Mesothelial cell of epicardium (in vitro differentiated cells): ENCODE results near the gene TRAFD1. TPM values are rescaled to one million over a fixed set of nuclear protein-coding genes. Genes with fewer than 3 reads are reported as not detected.

Experiments used
- DNase-seq, 2 experiments: peaks; one replicate each; pipeline ENCODE4 v3.0.0; 2021; ENCODE audit warnings: low spot score in 2 of 2; ENCODE audit not compliant: unreplicated experiment in 2 of 2
- H3K27ac Mint-ChIP-seq: 2 replicates; pipeline ENCODE4 v1.8.0; 2021; ENCODE audit warnings: mixed read lengths
- H3K27me3 Mint-ChIP-seq: 2 replicates; pipeline ENCODE4 v1.8.0; 2021; ENCODE audit warnings: low read depth, mixed read lengths
- H3K36me3 Mint-ChIP-seq: 2 replicates; pipeline ENCODE4 v1.8.0; 2021; ENCODE audit warnings: mixed read lengths
- H3K4me1 Mint-ChIP-seq: 2 replicates; pipeline ENCODE4 v1.8.0; 2021; ENCODE audit warnings: mixed read lengths
- H3K4me3 Mint-ChIP-seq: 2 replicates; pipeline ENCODE4 v1.8.0; 2021; ENCODE audit warnings: mild to moderate bottlenecking, moderate library complexity, mixed read lengths
- H3K9me3 Mint-ChIP-seq: 2 replicates; pipeline ENCODE4 v1.8.0; 2021; ENCODE audit warnings: mixed read lengths
- total RNA-seq: library from RNA; stranded (reverse); gene quantifications from 3 replicates; pipeline ENCODE4 v1.2.1, GENCODE V29; 2021
- TF ChIP-seq, protein P1 (sequence below): fragments of 200-600 bp; sonication (generic); IDR thresholded peaks from one replicate; pipeline ENCODE4 v1.5.0; 2021; ENCODE audit warnings: antibody characterized with exemption; ENCODE audit not compliant: unreplicated experiment

Gene TRAFD1
- total RNA-seq, 1 donor from 2014 or later: 36.5 TPM

DNA sequence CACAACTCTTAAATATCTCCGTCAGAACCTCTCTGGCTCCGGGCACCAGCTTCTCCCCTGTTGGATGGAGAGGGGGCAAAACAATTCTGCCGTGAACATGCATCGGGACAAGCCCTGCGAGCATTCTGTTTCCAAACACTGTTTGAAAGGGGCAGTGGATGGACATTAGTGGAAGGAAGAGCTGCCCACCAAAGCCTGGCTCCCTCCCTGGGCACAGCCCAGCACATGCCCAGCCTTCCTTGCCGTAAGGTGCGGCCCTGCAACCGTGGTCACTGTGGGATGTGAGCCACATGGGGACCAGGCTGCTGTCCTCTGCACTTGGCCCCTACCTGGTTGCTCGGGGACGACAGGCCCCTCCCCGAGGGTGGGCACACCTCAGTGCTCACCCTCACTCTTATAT is 54.0 kb downstream of the TRAFD1 start:
- no peak for DNase-seq
- TF ChIP-seq, protein P1, sequence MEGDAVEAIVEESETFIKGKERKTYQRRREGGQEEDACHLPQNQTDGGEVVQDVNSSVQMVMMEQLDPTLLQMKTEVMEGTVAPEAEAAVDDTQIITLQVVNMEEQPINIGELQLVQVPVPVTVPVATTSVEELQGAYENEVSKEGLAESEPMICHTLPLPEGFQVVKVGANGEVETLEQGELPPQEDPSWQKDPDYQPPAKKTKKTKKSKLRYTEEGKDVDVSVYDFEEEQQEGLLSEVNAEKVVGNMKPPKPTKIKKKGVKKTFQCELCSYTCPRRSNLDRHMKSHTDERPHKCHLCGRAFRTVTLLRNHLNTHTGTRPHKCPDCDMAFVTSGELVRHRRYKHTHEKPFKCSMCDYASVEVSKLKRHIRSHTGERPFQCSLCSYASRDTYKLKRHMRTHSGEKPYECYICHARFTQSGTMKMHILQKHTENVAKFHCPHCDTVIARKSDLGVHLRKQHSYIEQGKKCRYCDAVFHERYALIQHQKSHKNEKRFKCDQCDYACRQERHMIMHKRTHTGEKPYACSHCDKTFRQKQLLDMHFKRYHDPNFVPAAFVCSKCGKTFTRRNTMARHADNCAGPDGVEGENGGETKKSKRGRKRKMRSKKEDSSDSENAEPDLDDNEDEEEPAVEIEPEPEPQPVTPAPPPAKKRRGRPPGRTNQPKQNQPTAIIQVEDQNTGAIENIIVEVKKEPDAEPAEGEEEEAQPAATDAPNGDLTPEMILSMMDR: no peak
- Mint-ChIP-seq H3K9me3 (no peaks in the 10 kb centered on the region), H3K4me1 (no peaks in the 10 kb centered on the region), H3K4me3 (no peak overlapping the region), H3K27ac (no peak overlapping the region), H3K36me3 (peaks cover 34% of the 10 kb centered on the region), H3K27me3 (no peaks in the 10 kb centered on the region)

DNA sequence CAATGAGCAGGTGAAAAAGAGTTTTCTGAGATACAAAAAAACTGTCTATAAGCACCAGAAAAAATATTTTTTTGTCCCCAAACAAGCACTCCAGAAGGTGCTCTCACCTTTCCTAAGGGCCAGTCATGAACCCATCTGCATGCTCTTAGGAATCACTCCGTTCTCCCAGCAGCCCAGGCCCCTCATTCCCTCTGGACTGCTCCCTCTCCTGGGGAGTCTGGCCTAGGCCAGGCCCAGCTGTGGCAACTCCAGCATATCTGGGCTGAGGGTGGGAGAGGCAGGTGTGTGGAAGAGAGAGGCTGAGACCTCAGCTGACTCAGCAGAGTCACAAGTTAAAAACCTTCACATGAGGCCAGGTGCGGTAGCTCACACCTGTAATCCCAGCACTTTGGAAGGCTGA is 54.6 kb downstream of the TRAFD1 start:
- H3K4me3 Mint-ChIP-seq: no peak overlapping the region
- no peak for DNase-seq
- no peaks in the 10 kb centered on the region for H3K9me3 Mint-ChIP-seq
- H3K4me1 Mint-ChIP-seq: no peaks in the 10 kb centered on the region
- H3K27ac Mint-ChIP-seq: no peak overlapping the region
- no peaks in the 10 kb centered on the region for H3K27me3 Mint-ChIP-seq
- peaks cover 30% of the 10 kb centered on the region for H3K36me3 Mint-ChIP-seq
- TF ChIP-seq, protein P1: no peak

DNA sequence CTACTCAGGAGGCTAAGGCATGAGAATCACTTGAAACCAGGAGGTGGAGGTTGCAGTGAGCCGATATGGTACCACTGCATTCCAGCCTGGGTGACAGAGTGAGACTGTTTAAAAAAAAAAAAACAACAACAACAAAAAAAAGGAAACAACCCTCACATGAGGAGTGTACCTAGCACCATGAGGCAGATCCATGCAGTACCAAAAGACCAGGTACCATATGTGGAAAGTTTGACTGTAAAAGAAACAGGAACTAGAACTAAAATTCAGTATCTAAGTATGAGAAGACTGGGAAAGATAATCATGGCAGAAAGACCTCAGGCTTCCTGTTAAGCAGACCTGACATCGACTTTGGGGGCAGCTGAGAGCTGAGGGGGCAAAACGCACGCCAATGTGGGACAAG is 55.1 kb downstream of the TRAFD1 start:
- peaks cover 26% of the 10 kb centered on the region for H3K36me3 Mint-ChIP-seq

DNA sequence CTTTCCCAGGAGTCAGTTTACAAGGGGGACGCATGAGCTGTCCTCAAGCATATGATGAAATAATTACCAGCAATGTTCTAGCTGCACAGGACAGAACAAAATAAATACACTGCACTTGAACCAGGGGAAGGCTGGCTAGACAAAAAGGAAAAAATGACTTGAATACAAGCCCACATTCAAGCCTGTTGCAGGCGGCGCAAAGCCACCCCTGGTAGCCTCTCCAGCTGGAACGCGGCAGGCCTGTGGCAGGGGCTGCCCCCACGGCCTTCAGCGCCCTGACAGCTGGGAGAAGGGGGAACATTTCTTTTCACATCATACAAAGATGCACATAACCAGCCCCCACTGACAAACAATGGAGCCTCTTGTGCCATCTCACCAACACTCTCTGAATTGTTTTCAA is 57.1 kb downstream of the TRAFD1 start:
- no peak for DNase-seq
- H3K36me3 Mint-ChIP-seq: peaks cover 21% of the 10 kb centered on the region
- H3K27ac Mint-ChIP-seq: no peak overlapping the region
- no peaks in the 10 kb centered on the region for H3K4me1 Mint-ChIP-seq
- TF ChIP-seq, protein P1: no peak
- H3K27me3 Mint-ChIP-seq: no peaks in the 10 kb centered on the region
- no peaks in the 10 kb centered on the region for H3K9me3 Mint-ChIP-seq
- no peak overlapping the region for H3K4me3 Mint-ChIP-seq

More for the DNA sequence above, 55.1 kb downstream of the TRAFD1 start:
- TF ChIP-seq, protein P1: no peak
- H3K27me3 Mint-ChIP-seq: no peaks in the 10 kb centered on the region
- H3K9me3 Mint-ChIP-seq: no peaks in the 10 kb centered on the region
- no peak overlapping the region for H3K27ac Mint-ChIP-seq
- no peak overlapping the region for H3K4me3 Mint-ChIP-seq
- no peak for DNase-seq
- no peaks in the 10 kb centered on the region for H3K4me1 Mint-ChIP-seq

DNA sequence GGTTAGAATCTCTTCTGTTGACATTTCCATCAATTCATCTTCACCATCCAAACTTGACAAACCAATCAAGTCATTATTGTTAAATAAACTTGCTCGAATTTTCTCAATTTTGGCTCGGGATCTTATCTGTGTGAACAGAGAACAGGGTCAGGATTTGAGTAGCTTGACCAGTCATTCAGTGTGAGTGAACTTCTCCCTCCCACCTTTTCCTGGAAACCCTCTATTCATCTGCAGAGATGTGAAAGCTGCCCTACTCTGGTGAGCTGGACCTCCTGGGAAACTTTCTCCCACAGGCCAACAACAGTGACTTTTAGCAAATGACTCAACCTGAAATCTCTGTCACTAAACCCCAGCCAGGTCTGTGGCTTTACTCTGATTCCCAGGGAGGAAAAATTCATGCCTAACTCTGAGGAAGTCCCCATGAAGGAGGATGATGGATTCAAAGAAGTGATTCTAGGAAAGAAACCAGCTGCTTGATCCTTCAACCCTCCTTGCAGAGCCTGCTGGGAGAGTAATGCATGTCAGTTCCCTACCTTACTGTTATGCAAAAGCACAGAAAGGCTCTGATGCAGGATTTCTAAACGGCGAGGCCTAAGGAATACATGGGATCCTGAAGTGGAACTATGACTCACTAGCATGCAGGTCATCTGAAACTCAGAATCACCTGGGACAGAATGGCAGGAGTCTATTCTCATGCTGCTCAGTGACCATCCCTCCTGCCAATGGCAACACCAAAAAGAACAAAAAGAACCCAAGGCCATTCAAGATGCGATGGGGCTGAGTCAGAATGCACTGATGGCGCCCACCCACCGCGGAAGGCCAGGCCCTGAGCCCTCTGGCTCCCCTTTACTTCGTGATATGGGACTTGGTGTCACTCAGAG is 58.0 kb downstream of the TRAFD1 start:
- Mint-ChIP-seq H3K4me1 (no peaks in the 10 kb centered on the region), H3K36me3 (peaks cover 18% of the 10 kb centered on the region), H3K27me3 (no peaks in the 10 kb centered on the region), H3K4me3 (no peak overlapping the region), H3K9me3 (no peaks in the 10 kb centered on the region), H3K27ac (no peak overlapping the region)
- TF ChIP-seq, protein P1: no peak
- no peak for DNase-seq
